ENCODE data around the gene PIP5KL1.

GRCh38 chr9:127884427-127884911 is 46.1 kb downstream of the PIP5KL1 start:
- TF ChIP-seq, protein P1, sequence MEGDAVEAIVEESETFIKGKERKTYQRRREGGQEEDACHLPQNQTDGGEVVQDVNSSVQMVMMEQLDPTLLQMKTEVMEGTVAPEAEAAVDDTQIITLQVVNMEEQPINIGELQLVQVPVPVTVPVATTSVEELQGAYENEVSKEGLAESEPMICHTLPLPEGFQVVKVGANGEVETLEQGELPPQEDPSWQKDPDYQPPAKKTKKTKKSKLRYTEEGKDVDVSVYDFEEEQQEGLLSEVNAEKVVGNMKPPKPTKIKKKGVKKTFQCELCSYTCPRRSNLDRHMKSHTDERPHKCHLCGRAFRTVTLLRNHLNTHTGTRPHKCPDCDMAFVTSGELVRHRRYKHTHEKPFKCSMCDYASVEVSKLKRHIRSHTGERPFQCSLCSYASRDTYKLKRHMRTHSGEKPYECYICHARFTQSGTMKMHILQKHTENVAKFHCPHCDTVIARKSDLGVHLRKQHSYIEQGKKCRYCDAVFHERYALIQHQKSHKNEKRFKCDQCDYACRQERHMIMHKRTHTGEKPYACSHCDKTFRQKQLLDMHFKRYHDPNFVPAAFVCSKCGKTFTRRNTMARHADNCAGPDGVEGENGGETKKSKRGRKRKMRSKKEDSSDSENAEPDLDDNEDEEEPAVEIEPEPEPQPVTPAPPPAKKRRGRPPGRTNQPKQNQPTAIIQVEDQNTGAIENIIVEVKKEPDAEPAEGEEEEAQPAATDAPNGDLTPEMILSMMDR (IDR thresholded peaks at IDR 0.05; ENCODE audit: control extremely low read depth in 1 of 3, insufficient read depth in 1 of 3, low read depth in 1 of 3, low read length in 3 of 3) = no peak
- TF ChIP-seq POLR2AphosphoS5 (IDR thresholded peaks at IDR 0.05; ENCODE audit: low read depth, low read length) = no peak
- TF ChIP-seq CBX5 (IDR thresholded peaks at IDR 0.05; ENCODE audit: low read depth, low read length) = no peak
- no peak for TF ChIP-seq SP4 (IDR thresholded peaks at IDR 0.05; ENCODE audit: low read length)
- TF ChIP-seq CREB1 (IDR thresholded peaks at IDR 0.05) = no peak
- no peak for TF ChIP-seq ZNF274 (IDR thresholded peaks at IDR 0.05; ENCODE audit: borderline replicate concordance, extremely low read depth, low read length)
- TF ChIP-seq RAD21 (IDR thresholded peaks at IDR 0.05 in 1 of 2, conservative IDR thresholded peaks at IDR 0.05 in 1 of 2; ENCODE audit: low read depth in 2 of 2, low read length in 2 of 2) = no peak
- TF ChIP-seq NRF1 (IDR thresholded peaks at IDR 0.05; ENCODE audit: low read depth, low read length) = no peak
- no peak for TF ChIP-seq POLR2A (IDR thresholded peaks at IDR 0.05; ENCODE audit: control extremely low read depth in 1 of 2, low read depth in 2 of 2, low read length in 2 of 2)
